WTC11 (cell line): ENCODE results near the gene ITK.

Source experiments
- CTCF ChIP-seq: fragments of 200-600 bp; IDR thresholded peaks from 2 replicates; pipeline ENCODE4 v1.8.0; 2022; ENCODE audit warnings: antibody characterized with exemption
- MYBL2 ChIP-seq: sonication (generic); formaldehyde crosslinking; IDR thresholded peaks from 2 replicates; pipeline ENCODE4 v1.8.1; 2023; ENCODE audit warnings: mild to moderate bottlenecking, moderate library complexity, missing genetic modification reagents
- SP1 ChIP-seq: sonication (generic); formaldehyde crosslinking; conservative IDR thresholded peaks from 2 replicates; pipeline ENCODE4 v1.8.1; 2022; ENCODE audit warnings: missing genetic modification reagents

DNA sequence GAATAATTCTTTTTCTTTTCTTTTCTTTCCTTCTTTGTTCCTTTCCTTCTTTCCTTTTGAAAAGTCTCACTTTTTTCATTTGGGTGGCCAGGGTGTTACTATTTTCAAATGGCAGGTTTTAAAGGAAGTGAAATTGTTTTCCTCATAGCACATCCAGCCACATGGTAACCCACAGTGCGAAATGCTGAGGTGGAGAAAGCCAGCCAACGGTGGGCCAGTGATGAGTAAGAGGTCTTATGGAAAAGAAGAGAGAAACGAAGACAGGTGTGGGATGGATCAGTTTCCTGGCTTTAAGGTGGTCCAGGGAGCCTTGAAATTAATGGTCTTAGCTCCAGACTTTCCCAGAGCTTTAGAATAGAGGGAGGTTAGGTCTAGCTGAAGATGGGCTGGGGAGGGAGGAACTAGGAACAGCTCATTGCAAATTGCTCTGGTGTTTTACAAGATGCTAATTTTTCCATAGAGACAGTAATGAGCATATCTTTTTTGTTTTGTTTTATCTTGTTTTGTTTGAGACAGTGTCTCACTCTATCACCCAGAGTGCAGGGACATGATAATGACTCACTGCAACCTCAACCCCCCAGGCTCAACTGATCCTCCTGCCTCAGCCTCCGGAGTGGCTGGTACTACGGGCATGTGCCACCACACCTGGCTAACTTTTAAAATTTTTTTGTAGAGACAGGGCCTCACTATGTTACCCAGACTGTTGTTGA is 17.8 kb downstream of the ITK start:
- TF ChIP-seq SP1 (CRISPR knock-in tag): no peak
- no peak for TF ChIP-seq MYBL2 (CRISPR knock-in tag)
- no peak for TF ChIP-seq CTCF
